ENCODE measurements around the gene GOT2. TPM values are rescaled to one million over a fixed set of nuclear protein-coding genes. Genes with fewer than 3 reads are reported as not detected.
"Not testable (repeated sequence)": the region's sequence is repeated elsewhere in the genome, so short reads cannot be mapped to it uniquely, and the experiment has no call there.

Gene GOT2
- 13.1 and 29.9 TPM in 2 replicates for total RNA-seq (ENCODE audit: low replicate concordance)

- peak within 1 kb of the TSS; percentile 90 for H3K4me3 ChIP-seq (ENCODE audit: low read depth, low read length)
- peak; percentile 69 for TF ChIP-seq CTCF (IDR thresholded peaks at IDR 0.05; ENCODE audit: insufficient read depth, low read length)
- DNase-seq (ENCODE audit: low read depth) = peak; percentile 75
These were observed at the start of gene GOT2 for GRCh38 chr16:58733671-58734458. Gene GOT2, minus strand, starts transcription at chr16:58734316. Its CDS starts 88 bp downstream, at chr16:58734228.

GRCh38 chr16:58779291-58779690 lies 45.2 kb upstream of the GOT2 start:
- DNase-seq (ENCODE audit: low read depth); H3K4me3 ChIP-seq (ENCODE audit: low read depth, low read length): not testable (repeated sequence)

- TF ChIP-seq CTCF (IDR thresholded peaks at IDR 0.05; ENCODE audit: insufficient read depth, low read length) = no peak
These were observed 39.8 kb upstream of the GOT2 start for GRCh38 chr16:58773870-58774269.

GRCh38 chr16:58768145-58768544 lies 34.0 kb upstream of the GOT2 start:
- no peak for TF ChIP-seq CTCF (IDR thresholded peaks at IDR 0.05; ENCODE audit: insufficient read depth, low read length)
- DNase-seq (ENCODE audit: low read depth) = no peak

More at GRCh38 chr16:58773870-58774269, 39.8 kb upstream of the GOT2 start:
- no peak overlapping the region for H3K4me3 ChIP-seq (ENCODE audit: low read depth, low read length)
- no peak for DNase-seq (ENCODE audit: low read depth)

GRCh38 chr16:58767581-58767980 lies 33.5 kb upstream of the GOT2 start:
- no peak for DNase-seq (ENCODE audit: low read depth)
- TF ChIP-seq CTCF (IDR thresholded peaks at IDR 0.05; ENCODE audit: insufficient read depth, low read length) = no peak
- no peak overlapping the region for H3K4me3 ChIP-seq (ENCODE audit: low read depth, low read length)

More at GRCh38 chr16:58768145-58768544, 34.0 kb upstream of the GOT2 start:
- H3K4me3 ChIP-seq (ENCODE audit: low read depth, low read length) = no peak overlapping the region

GRCh38 chr16:58756650-58757332 lies 22.7 kb upstream of the GOT2 start:
- DNase-seq (ENCODE audit: low read depth) = no peak

More at GRCh38 chr16:58756650-58757332, 22.7 kb upstream of the GOT2 start:
- no peak for TF ChIP-seq CTCF (IDR thresholded peaks at IDR 0.05; ENCODE audit: insufficient read depth, low read length)
- no peak overlapping the region for H3K4me3 ChIP-seq (ENCODE audit: low read depth, low read length)
